HG02610 (cell line): Measurements from ENCODE around the gene COL4A1.

ENCODE experiments used
- ATAC-seq: cut with Tn5 transposase; IDR thresholded peaks from one replicate; pipeline ENCODE4 v1.9.1; 2021; ENCODE audit warnings: mild to moderate bottlenecking, moderate library complexity; ENCODE audit not compliant: unreplicated experiment

The COL4A1 gene

DNA sequence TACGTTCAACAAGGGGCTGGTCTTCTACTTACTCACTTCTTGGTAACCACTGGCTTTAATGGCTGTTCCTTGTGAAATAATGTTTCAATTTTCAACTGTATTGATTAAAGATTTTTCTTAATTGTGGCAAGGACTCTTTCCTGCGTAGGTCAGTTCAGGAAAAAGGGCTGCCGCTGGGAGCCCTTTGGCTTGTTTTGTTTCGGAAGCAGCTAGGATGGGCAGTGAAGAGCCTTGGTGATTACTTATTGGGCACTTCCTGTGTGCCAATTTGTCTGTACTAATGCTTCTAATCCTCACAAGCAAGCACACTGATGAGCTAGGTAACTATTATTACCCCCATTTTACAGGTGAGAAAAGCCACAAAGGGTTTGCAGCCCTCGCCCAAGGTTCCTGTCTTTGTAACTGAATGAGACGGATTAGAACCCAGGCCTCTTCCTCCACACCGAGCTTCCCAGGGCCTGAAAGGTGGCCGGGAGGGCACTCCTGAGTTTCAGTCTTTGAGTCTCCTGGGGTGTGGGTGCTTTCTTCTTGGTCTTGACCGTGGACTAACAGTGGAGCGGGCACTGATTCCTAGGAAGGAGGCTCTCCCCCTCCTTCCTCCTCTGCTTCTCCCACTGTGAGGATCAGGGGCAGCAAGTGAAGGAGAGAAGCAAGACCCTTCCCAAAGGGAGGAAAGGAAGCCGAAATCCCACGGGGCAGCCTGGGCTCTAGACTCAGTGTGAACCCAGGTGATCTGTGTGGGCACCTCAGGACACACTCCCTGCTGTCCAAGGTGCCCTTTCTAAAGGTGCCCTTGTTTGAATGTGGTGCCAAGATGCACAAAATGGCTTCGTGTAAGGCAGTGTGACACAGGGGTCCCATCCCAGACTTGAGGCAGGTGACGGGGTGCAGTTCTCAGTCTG, 3.8 kb upstream of the COL4A1 start:
- ATAC-seq: no peak

DNA sequence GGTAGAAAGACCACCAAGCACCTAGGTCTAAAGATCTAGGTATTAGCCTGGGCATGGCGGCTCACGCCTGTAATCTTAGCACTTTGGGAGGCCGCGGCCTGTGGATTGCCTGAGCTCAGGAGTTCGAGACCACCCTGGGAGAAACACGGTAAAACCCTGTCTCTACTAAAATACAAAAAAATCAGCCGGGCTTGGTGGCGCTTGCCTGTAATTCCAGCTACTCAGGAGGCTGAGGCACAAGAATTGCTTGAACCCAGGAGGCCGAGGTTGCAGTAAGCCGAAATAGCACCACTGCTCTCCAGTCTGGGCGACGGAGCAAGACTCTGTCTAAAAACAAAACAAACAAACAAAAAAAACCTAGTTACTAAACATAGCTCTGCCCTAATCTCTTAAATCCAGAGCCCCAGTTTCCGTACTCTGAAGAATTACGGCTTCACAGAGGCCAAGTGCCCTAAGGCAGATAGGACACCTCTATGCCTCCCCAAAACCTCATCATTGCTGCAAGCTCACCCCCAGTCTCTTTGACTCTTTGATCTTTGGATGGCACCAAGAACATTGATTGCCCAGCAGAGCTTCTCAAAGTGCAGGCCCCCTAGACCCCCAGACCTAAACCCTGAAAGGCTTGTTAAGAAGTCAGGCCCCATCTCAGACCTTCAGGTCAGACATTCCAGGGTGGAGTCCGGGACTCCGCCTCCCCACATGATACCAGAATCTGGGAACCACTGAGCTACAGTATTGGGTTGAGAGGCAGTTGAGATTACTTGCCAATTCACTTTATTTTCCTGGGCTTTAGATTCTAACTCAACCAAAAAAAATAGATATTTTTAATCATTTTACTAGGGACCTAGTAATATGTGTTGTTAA, 2.9 kb upstream of the COL4A1 start:
- ATAC-seq: no peak

DNA sequence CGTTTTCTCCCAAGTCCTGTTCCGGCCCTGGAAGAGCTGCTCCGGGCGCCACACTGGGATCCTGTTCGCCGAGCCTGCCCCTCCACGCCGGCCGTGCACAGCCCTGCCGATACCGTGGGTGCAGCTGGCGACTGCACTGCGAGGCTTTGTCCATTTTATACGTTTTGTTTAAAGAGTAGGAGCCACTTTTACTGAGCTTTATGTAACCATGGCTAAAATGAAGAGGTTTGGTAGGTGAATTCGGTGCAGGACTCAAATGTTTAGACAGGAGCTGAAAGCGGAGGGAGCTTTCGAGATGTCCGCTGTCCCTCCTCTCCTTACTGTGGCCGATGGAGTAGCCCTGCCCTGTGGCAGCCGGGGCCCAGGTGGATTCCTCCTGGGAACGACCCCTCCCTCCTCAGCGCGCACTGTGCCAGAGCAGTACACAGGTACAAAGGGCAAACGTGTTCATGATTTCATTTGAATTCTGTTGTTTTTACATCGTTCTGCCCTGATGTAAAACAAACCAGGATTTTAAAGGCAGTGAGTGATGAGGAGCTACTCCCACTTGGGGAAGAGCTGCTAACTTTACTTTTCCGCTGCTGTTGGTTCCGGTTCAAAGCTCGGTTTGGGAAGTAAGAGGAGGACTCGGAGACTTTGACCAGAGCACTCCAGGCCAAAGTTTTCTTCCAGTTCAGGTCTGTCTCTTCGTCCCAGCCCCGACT, 1.9 kb upstream of the COL4A1 start:
- no peak for ATAC-seq

DNA sequence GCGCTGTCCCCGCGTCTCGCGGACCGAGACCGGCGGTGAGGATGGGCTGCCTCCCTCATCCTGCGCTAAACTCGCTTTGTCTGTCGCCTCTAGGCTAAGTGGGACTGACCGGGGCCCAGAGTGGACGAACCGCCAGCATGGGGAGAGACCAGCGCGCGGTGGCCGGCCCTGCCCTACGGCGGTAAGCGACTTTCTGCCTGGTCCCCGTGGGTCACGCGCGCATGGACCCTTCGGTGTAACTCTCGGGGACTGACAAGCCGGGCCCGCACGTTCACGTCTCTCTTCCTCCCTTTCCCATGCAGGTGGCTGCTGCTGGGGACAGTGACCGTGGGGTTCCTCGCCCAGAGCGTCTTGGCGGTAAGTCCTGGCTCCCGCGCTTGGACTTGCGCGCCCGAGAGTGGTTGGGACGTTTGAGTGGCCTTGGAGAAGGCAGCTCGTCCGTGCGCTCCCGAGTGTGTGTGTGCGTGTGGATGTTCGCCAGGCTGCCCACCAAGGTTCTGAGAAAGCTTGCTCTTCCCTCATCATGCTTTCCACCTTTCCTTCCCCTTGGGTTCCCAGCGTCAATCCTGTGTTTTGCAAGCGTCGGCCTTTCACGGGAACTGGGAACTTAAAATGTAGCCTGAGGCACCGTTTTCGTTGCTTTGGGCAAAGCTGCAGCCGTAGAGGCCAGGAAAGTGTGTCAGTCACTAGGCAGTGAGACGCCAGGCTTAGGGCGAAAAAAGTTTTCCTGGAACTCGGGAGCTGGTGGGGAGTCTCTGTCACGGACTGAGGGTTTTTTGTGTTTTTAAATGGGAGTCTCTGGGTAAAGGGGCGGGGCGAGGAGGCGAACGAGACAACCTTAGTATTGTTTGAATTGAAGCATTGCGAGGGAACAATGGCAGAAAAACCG, 1.1 kb upstream of the COL4A1 start:
- no peak for ATAC-seq

DNA sequence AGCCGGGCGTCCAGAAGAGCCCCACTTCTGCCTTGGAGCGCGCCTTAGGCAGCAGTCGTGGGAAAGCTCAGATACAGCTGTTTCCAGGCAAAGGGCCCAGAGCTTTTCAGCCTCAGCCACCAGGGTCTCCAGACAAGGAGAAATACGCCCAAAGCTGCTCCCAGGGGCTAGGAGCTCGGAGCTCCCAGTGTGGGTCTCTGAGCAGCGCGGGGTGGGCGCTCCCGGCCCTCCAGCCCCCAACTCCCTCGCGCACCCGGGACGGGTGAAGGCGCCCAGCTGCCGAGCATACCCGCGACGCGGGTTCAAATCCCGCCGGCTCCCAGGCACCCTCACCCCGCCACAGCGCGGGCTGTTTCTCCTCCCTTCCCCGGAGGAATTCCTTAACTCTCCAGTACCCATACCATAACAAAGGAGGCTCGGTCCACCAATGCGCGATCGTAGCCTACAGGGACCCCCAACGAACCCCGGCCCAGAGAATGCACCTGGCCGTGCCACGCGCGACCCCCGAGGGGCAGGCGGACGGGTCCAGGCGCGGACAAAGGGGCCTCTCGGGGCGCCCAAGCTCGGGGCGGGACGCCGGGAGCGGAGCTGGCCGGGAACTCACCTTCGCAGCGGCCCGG, 507 bp downstream of the COL4A1 start:
- ATAC-seq: no peak

DNA sequence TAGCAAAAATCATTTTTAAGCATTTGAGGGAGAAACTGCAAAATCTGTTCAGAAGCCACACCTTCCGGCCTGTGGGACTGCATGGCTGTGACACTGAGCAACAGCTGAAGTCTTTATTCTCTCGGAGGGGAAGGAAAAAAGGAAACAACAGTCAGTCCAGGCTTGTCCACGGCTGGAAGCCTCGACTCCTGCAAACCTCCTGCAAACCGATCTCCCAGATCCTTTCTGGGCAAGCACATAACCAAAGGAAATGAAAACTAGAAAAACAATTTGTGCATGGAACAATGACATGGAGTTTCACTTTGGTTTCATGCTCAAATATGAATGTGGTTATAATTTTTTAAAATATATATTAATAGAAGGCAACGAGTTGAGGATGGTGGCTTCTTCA, 1.0 kb downstream of the COL4A1 start:
- ATAC-seq: no peak

DNA sequence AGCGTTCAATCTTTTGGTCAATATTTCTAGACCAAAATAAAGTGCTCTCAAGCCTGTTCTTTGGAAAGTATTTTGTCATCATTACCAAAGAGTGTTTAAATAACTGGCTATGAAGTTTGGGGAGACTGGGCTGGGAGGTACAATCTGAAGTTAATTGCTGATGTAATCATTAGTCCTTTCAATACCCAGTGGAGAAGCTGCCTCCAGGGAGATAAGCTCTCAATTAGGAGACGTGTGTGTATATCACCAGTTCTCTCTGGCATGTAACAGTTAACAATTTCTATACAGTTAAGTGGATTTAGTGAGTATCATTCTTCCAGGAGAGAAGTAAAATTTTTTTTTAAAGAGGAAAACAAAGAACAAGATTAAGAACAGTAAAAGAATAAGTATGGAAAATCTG, 1.4 kb downstream of the COL4A1 start:
- no peak for ATAC-seq

DNA sequence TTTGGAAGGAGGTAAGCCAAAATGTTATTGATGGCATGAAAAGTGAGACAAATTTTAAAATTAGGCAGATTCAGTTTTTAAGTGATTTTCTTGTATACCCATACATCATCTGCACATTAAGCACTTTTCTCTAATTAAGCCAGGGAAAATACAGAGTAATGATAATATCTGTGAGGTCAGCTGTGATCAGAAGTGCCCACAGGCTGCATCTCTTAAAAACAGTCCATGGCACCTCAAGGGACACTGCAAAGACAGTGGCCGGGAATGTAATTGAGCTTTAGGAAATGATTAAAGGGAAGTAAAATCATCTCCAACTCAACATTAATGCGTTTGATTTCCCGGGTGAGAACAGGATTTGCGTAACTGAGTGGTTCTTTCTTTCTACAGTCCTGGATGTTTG, 2.0 kb downstream of the COL4A1 start:
- ATAC-seq: no peak

DNA sequence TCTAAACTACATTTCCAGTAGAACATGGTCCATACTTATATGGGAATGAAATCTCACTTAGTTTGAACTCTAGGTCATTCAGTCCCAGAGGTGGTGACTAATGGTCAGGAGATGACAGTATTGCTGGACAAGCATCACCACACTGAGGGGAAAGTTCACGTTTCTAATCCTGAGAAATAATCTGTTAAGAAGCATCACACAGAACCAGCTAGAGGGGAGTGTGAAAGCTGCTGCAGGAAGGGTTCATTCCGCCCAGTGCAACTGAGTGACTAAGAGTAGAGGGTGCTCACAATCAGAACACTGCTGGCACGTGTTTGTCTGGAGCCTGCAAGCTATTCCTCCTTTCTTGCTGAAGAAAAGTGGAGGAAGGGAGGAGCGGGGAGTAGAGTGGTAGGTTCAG, 2.7 kb downstream of the COL4A1 start:
- no peak for ATAC-seq

DNA sequence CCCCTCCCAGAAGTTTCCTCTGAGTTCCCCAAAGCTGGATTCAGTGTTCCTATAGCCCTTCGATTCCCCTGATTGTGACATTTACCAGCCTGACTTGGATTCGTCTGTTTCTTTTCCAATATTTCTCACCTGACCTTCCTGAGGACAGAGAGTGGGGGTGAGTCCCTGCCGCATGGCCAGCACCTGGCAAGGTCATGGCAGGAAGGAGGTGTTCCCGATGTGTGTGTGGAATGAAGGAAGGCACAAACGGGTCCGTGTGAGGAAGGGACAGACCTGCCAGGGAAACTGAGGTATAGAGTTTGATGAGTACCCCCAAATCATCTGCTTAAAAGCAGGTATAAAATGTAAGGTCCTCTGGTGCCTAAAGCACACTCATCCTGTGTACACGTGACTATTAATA, 3.3 kb downstream of the COL4A1 start:
- ATAC-seq: no peak

DNA sequence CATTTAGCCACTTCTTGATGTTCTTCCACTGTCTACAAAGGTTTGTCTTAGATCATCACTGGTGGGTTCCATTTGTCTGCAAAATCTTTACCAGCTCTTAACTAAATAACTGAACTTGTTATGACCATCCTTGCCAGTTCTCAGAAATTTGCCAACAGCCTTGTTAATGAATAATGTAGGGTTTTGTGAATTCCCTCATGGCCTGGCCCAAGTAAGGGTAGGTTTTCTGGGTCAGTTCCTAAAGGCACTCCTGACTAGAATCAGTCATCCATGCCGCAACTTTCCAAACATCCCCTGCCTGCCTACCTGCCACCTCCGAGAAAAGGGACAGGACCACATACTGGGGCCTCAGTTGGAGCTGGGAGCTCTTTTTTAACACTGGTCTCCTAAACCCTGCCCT, 4.0 kb downstream of the COL4A1 start:
- ATAC-seq: no peak

DNA sequence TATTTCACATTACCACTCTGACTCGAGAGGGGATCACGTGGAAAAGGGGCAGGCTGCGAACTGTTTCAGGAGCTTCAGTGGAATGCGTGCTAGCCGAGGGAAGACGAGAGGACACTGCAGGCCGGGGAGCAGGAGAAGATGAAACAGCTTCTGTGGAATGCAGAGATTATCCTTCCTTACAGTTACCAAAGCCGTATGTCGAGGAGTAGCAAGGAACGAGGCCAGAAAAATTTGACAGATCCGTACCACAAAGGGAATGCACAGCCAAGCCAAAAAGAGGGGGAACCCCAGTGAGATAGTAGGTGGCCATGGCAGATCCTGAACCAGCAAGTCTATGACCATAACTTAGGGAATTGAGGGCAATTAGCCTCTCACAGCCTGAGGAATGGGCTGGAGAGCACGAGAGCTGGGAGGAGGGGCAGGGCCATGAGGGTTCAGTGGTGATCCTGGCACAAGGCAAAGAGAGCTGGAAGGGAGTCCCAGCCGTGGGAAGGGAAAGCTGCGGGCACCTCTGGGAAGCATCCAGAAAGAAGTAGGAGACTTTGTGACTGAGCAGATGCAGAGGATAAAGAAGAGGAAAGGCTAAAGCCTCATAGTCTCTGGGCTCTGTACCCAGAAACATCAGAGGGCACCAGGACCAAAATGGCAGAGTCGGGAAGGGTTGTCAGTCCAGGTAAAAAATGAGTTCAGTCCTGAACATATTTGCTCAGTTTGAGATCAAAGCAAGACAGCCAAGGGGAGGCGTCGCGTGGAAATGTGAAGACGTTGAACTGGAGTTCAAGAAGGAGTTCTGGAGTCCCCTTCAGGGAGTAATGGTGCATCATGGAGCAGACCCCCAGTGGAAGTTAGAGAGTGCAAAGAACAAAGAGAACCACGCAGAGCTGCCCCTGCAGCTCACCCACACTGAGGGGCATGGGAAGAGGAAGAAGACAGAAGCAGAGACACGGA, 5.1 kb downstream of the COL4A1 start:
- no peak for ATAC-seq

DNA sequence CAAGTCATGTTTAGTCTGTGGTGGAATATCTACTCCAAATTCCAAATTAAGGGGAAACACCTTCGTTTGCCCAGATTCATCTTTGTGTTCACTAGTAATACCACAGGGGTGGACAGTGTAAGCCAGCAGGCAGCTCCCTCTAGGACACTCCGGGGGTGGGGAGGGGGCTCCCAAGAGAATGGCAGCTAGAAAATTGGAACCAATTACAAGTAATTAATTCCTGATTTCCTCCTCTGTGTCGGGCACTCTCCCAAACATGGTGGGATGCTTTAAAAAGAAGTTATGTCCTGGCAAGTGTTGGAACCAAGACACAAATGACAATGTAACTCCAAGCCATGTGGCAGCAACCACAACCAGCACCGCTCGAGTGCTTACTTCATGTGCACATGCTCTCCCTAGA, 5.9 kb downstream of the COL4A1 start:
- no peak for ATAC-seq

DNA sequence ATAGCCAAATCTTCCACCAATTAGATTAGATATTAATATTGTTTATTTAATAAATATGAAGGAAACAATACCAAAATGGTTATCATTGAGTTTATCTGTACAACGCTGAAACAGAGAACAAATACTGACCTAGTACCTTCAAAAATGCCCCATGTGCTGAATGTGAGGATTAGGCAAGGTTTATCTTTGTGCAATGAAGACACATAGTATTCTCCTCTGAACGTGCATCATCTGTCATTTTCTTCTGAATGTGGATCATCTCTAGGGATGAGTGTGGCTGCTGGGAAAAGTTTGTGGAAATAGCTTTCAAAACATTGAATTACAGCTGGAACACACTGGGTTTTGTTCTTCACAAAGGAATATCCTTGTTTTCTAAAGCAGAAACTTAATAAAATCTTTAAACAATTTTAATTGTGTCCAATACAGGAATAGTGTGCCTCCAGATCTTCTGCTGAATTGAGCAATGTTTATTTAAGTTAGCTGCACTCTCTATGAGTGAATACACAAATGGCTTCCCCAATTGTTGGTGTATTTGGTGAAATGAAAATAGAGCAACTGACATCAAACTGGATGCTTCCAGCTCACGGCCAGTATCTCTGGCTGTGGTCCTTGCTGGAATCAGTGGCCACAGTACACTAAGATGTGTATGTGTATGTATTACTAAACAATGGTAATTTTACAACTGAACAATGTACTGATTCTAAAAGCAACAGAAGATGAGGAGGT, 6.7 kb downstream of the COL4A1 start:
- no peak for ATAC-seq

DNA sequence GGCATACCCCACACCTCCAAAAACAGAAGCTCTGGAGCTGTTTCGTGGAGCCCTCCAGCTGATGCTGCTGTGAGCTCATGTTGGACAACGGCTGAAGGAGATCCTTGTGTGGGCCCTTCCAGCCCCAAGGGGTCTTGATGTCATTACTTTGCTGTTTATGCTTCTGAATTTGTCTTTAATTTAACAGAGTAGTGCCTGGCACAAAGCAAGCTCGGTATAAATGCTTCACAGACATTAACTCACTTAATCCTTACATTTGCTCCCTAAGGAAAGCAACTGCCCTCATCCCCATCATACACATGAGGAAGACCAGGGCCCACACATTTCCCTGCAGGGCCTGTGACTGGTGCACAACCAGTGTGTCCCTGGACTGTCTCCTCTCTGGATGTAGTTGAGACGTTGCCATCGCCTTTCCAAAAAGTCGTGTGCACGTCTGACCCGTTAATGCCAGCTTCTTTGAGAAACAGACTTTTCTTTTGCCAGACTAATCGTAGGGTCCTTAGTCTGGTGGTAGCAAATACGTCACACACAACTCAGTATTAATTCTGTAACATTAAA, 7.6 kb downstream of the COL4A1 start:
- ATAC-seq: no peak

DNA sequence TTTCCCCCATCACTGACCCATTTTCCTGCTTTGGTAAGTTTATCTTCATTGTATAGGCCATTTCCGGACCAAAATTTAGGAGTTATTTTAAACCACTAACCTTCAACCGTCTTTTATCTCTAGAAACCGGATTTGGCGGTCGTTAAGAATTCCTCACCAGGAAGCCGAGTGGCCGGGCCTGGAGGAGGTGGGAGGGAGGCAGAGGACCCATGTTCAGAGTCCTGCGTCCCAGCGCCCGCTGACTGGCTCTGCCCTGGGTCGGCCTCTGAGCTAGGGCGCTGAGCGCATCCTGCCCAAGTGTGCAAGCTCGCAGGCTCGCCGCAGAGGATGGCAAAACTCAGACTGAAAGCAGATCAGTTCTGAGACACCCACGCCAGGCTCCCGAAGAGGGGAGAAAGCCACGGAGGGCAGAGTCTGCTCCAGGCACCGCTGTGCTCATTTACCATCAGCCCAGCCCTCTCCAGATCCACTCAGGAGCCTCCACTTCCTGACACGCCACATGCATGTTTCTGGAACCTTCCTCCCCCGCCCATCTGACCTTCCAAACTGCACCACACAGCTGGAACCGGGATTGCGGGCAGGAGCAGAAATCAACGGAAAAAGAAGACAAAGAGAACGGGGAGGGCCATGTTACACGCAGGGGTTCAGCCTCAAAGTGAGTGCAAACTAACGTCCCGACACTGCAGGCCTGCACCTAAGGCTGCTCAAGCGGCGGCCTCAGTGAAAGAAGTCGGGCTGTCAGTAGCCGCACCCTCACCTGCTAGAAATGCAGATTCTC, 8.3 kb downstream of the COL4A1 start:
- ATAC-seq: no peak
